Left lung (tissue), 10 donors: ENCODE results near the gene IL19. TPM values are rescaled to one million over a fixed set of nuclear protein-coding genes. Genes with fewer than 3 reads are reported as not detected.

Experiments
- ATAC-seq: fragments of 200-7000 bp; cut with Tn5 transposase; one replicate; pipeline ENCODE4 v1.9.1; 2020; ENCODE audit warnings: moderate library complexity
- DNase-seq, 4 donors: peaks; one replicate each; pipeline ENCODE4 v3.0.0-alpha.2; 2013 to 2020
- H3K27ac ChIP-seq, 2 donors: fragments of 200-600 bp; sonication (generic) in 1 of 2; one replicate each; pipeline versions ENCODE4 v1.5.0 to v1.8.0; 2020 to 2021
- H3K27me3 ChIP-seq, 2 donors: fragments of 200-600 bp; sonication (generic) in 1 of 2; one replicate each; pipeline versions ENCODE4 v1.5.0 to v1.8.0; 2020 to 2021
- H3K36me3 ChIP-seq, 2 donors: fragments of 200-600 bp; sonication (generic) in 1 of 2; one replicate each; pipeline versions ENCODE4 v1.5.0 to v1.8.0; 2020 to 2021
- H3K4me1 ChIP-seq, 2 donors: fragments of 200-600 bp; one replicate each; pipeline ENCODE4 v1.8.0; 2021
- H3K4me3 ChIP-seq, 2 donors: fragments of 200-600 bp; sonication (generic) in 1 of 2; one replicate each; pipeline versions ENCODE4 v1.5.0 to v1.8.0; 2020 to 2021; ENCODE audit warnings: mild to moderate bottlenecking in 1 of 2
- H3K9me3 ChIP-seq, 2 donors: fragments of 200-600 bp; sonication (generic) in 1 of 2; one replicate each; pipeline versions ENCODE4 v1.5.0 to v1.8.0; 2020 to 2021
- CTCF ChIP-seq, 2 donors: fragments of 200-600 bp; sonication (generic) in 1 of 2; IDR thresholded peaks; one replicate each; pipeline versions ENCODE4 v1.5.0 to v1.8.0; 2021; ENCODE audit warnings: antibody characterized with exemption in 2 of 2
- intact Hi-C, 2 donors: fragments of 100-400 bp; cut with DNase I; formaldehyde crosslinking; loops; one replicate each; pipeline versions ENCODE4 v1.11.2 to v1.14.2; 2022
- polyA plus RNA-seq, 6 donors: library from polyadenylated mRNA; unstranded; fragments of 120-200 nt; gene quantifications; one replicate each; pipeline ENCODE4 v1.2.1, GENCODE V29; 2013; ENCODE audit not compliant: insufficient read length in 6 of 6
- total RNA-seq, 2 donors: library from RNA; stranded (reverse); fragmentation: NEBNext Ultra II Directional; extraction: Animal tissue kit (Norgen Biotek cat#: 25700); gene quantifications; one replicate each; pipeline ENCODE4 v1.2.1, GENCODE V29; 2021
- donor health status: DM: no; HTN: yes; CAD: no.
- donor health status: DM: no; HTN: no; CAD: no.

The IL19 gene
- total and polyA plus RNA-seq, 8 donors: not detected

GRCh38 chr1:206748348-206749030, 22.1 kb upstream of the IL19 start:
- Histone ChIP-seq H3K27me3 (no peaks in the 10 kb centered on the region), H3K9me3 (no peaks in the 10 kb centered on the region), H3K36me3 (no peaks in the 10 kb centered on the region), H3K27ac (no peak overlapping the region), H3K4me3 (no peak overlapping the region), H3K4me1 (peaks cover 0 to 28% of the 10 kb centered on the region in 2 donors)
- intact Hi-C loops: no loop called here
- no peak for TF ChIP-seq CTCF (IDR thresholded peaks at IDR 0.05)
- ATAC-seq (no peak), DNase-seq (no peak)

GRCh38 chr1:206751891-206752290, 18.7 kb upstream of the IL19 start:
- no peak for TF ChIP-seq CTCF (IDR thresholded peaks at IDR 0.05)
- ATAC-seq (no peak), DNase-seq (no peak)
- H3K27ac ChIP-seq: no peak overlapping the region
- intact Hi-C loops: no loop called here
- no peak overlapping the region for H3K4me3 ChIP-seq
- no peaks in the 10 kb centered on the region for H3K36me3 ChIP-seq
- no peaks in the 10 kb centered on the region for H3K27me3 ChIP-seq
- no peaks in the 10 kb centered on the region for H3K9me3 ChIP-seq
- H3K4me1 ChIP-seq: peaks cover 0 to 16% of the 10 kb centered on the region in 2 donors

GRCh38 chr1:206752481-206752880, 18.1 kb upstream of the IL19 start:
- no peaks in the 10 kb centered on the region for H3K36me3 ChIP-seq
- H3K9me3 ChIP-seq: no peaks in the 10 kb centered on the region
- TF ChIP-seq CTCF (IDR thresholded peaks at IDR 0.05): no peak
- no peak for DNase-seq
- no peak overlapping the region for H3K27ac ChIP-seq
- intact Hi-C loops: no loop called here
- ATAC-seq: no peak
- H3K4me1 ChIP-seq: peaks cover 0 to 19% of the 10 kb centered on the region in 2 donors
- H3K27me3 ChIP-seq: no peaks in the 10 kb centered on the region
- H3K4me3 ChIP-seq: no peak overlapping the region

GRCh38 chr1:206753141-206753540, 17.4 kb upstream of the IL19 start:
- peaks cover 0 to 21% of the 10 kb centered on the region in 2 donors for H3K4me1 ChIP-seq
- H3K9me3 ChIP-seq: no peaks in the 10 kb centered on the region
- H3K27me3 ChIP-seq: no peaks in the 10 kb centered on the region
- H3K27ac ChIP-seq: no peak overlapping the region
- TF ChIP-seq CTCF (IDR thresholded peaks at IDR 0.05): no peak
- no peak overlapping the region for H3K4me3 ChIP-seq
- intact Hi-C loops: no loop called here
- DNase-seq (no peak), ATAC-seq (peak; percentile 25)
- no peaks in the 10 kb centered on the region for H3K36me3 ChIP-seq

- no peak overlapping the region for H3K4me3 ChIP-seq
- H3K4me1 ChIP-seq: peaks cover 0 to 13% of the 10 kb centered on the region in 2 donors
- no peak for TF ChIP-seq CTCF (IDR thresholded peaks at IDR 0.05)
- intact Hi-C loops: no loop called here
- DNase-seq (no peak), ATAC-seq (peak; percentile 34)
- no peaks in the 10 kb centered on the region for H3K9me3 ChIP-seq
- H3K36me3 ChIP-seq: no peaks in the 10 kb centered on the region
- H3K27me3 ChIP-seq: no peaks in the 10 kb centered on the region
- H3K27ac ChIP-seq: no peak overlapping the region
Observed at GRCh38 chr1:206754011-206754410, 16.6 kb upstream of the IL19 start.
